HEK293 (cell line): ENCODE measurements around the gene TIGAR.

Experiments used
- EGR2 ChIP-seq: fragments of 450-650 bp; formaldehyde crosslinking; IDR thresholded peaks from 2 replicates; pipeline ENCODE4 v1.5.1; 2016; ENCODE audit warnings: low read depth, missing biosample characterization, missing genetic modification characterization
- GLIS2 ChIP-seq: fragments of 450-650 bp; formaldehyde crosslinking; IDR thresholded peaks from 2 replicates; pipeline ENCODE4 v1.5.1; 2016; ENCODE audit warnings: missing biosample characterization, missing genetic modification characterization
- HOXA7 ChIP-seq: sonication (generic); formaldehyde crosslinking; IDR thresholded peaks from 2 replicates; pipeline ENCODE4 v1.8.1; 2022; ENCODE audit warnings: missing genetic modification reagents, borderline replicate concordance
- KLF17 ChIP-seq: fragments of 450-650 bp; formaldehyde crosslinking; IDR thresholded peaks from 2 replicates; pipeline ENCODE4 v1.5.1; 2016; ENCODE audit warnings: missing biosample characterization, missing genetic modification characterization
- KLF9 ChIP-seq: fragments of 450-650 bp; formaldehyde crosslinking; IDR thresholded peaks from 2 replicates; pipeline ENCODE4 v1.5.1; 2016; ENCODE audit warnings: missing biosample characterization, missing genetic modification characterization, low read depth
- MEIS1 ChIP-seq: sonication (generic); formaldehyde crosslinking; IDR thresholded peaks from 2 replicates; pipeline ENCODE4 v1.8.1; 2022; ENCODE audit warnings: missing genetic modification reagents, mild to moderate bottlenecking, borderline replicate concordance
- PBX3 ChIP-seq: sonication (generic); formaldehyde crosslinking; IDR thresholded peaks from 2 replicates; pipeline ENCODE4 v1.8.1; 2022; ENCODE audit warnings: mild to moderate bottlenecking, moderate library complexity, missing genetic modification reagents
- REPIN1 ChIP-seq: fragments of 450-650 bp; formaldehyde crosslinking; IDR thresholded peaks from 2 replicates; pipeline ENCODE4 v1.5.1; 2017; ENCODE audit warnings: missing biosample characterization, missing genetic modification characterization, low read depth
- SCRT1 ChIP-seq: fragments of 450-650 bp; formaldehyde crosslinking; IDR thresholded peaks from 2 replicates; pipeline ENCODE4 v1.5.1; 2016; ENCODE audit warnings: missing biosample characterization, missing genetic modification characterization, borderline replicate concordance
- SP3 ChIP-seq: fragments of 450-650 bp; formaldehyde crosslinking; IDR thresholded peaks from 2 replicates; pipeline ENCODE4 v1.5.1; 2016; ENCODE audit warnings: missing biosample characterization, missing genetic modification characterization
- ZBTB11 ChIP-seq: fragments of 450-650 bp; formaldehyde crosslinking; conservative IDR thresholded peaks from 2 replicates; pipeline ENCODE4 v1.5.1; 2016; ENCODE audit warnings: low read depth, missing biosample characterization, missing genetic modification characterization
- ZEB2 ChIP-seq: fragments of 450-650 bp; formaldehyde crosslinking; IDR thresholded peaks from 2 replicates; pipeline ENCODE4 v1.5.1; 2016; ENCODE audit warnings: missing biosample characterization, missing genetic modification characterization
- ZNF10 ChIP-seq: fragments of 450-650 bp; formaldehyde crosslinking; IDR thresholded peaks from 2 replicates; pipeline ENCODE4 v1.5.1; 2017; ENCODE audit warnings: missing biosample characterization, missing genetic modification characterization
- ZNF138 ChIP-seq: fragments of 450-650 bp; formaldehyde crosslinking; IDR thresholded peaks from 2 replicates; pipeline ENCODE4 v1.5.1; 2016; ENCODE audit warnings: missing biosample characterization, missing genetic modification characterization, borderline replicate concordance
- ZNF175 ChIP-seq: fragments of 450-650 bp; formaldehyde crosslinking; IDR thresholded peaks from 2 replicates; pipeline ENCODE4 v1.5.1; 2016; ENCODE audit warnings: missing biosample characterization, missing genetic modification characterization
- ZNF202 ChIP-seq: fragments of 450-650 bp; formaldehyde crosslinking; IDR thresholded peaks from 2 replicates; pipeline ENCODE4 v1.5.1; 2016; ENCODE audit warnings: missing biosample characterization, missing genetic modification characterization, borderline replicate concordance
- ZNF23 ChIP-seq: fragments of 450-650 bp; formaldehyde crosslinking; IDR thresholded peaks from 2 replicates; pipeline ENCODE4 v1.5.1; 2016; ENCODE audit warnings: missing biosample characterization, missing genetic modification characterization, borderline replicate concordance
- ZNF311 ChIP-seq: fragments of 450-650 bp; formaldehyde crosslinking; IDR thresholded peaks from 2 replicates; pipeline ENCODE4 v1.5.1; 2017; ENCODE audit warnings: missing biosample characterization, missing genetic modification characterization, borderline replicate concordance
- ZNF391 ChIP-seq: fragments of 450-650 bp; formaldehyde crosslinking; IDR thresholded peaks from 2 replicates; pipeline ENCODE4 v1.5.1; 2016; ENCODE audit warnings: low read depth, missing biosample characterization, missing genetic modification characterization, borderline replicate concordance
- ZNF394 ChIP-seq: fragments of 450-650 bp; formaldehyde crosslinking; IDR thresholded peaks from 2 replicates; pipeline ENCODE4 v1.5.1; 2016; ENCODE audit warnings: missing biosample characterization, missing genetic modification characterization, mild to moderate bottlenecking, moderate library complexity, borderline replicate concordance
- ZNF404 ChIP-seq: fragments of 450-650 bp; formaldehyde crosslinking; IDR thresholded peaks from 2 replicates; pipeline ENCODE4 v1.5.1; 2017; ENCODE audit warnings: missing biosample characterization, missing genetic modification characterization
- ZNF518A ChIP-seq: fragments of 450-650 bp; formaldehyde crosslinking; conservative IDR thresholded peaks from 2 replicates; pipeline ENCODE4 v1.5.1; 2016; ENCODE audit warnings: low read depth, missing biosample characterization, missing genetic modification characterization
- ZNF530 ChIP-seq: fragments of 450-650 bp; formaldehyde crosslinking; IDR thresholded peaks from 2 replicates; pipeline ENCODE4 v1.5.1; 2016; ENCODE audit warnings: low read depth, missing biosample characterization, missing genetic modification characterization
- ZNF580 ChIP-seq: fragments of 450-650 bp; formaldehyde crosslinking; IDR thresholded peaks from 2 replicates; pipeline ENCODE4 v1.5.1; 2016; ENCODE audit warnings: missing biosample characterization, missing genetic modification characterization
- ZNF585B ChIP-seq: fragments of 450-650 bp; formaldehyde crosslinking; IDR thresholded peaks from 2 replicates; pipeline ENCODE4 v1.5.1; 2016; ENCODE audit warnings: missing biosample characterization, missing genetic modification characterization
- ZNF660 ChIP-seq: fragments of 450-650 bp; IDR thresholded peaks from 2 replicates; pipeline ENCODE4 v1.5.1; 2018; ENCODE audit warnings: missing biosample characterization, mild to moderate bottlenecking, missing genetic modification characterization
- ZNF76 ChIP-seq: fragments of 450-650 bp; formaldehyde crosslinking; IDR thresholded peaks from 2 replicates; pipeline ENCODE4; 2016; ENCODE audit warnings: low read depth, missing biosample characterization, missing genetic modification characterization, borderline replicate concordance
- ZNF777 ChIP-seq: fragments of 450-650 bp; formaldehyde crosslinking; IDR thresholded peaks from 2 replicates; pipeline ENCODE4 v1.5.1; 2017; ENCODE audit warnings: missing biosample characterization, missing genetic modification characterization, borderline replicate concordance

Gene TIGAR

GRCh38 chr12:4273652-4274395 lies 47.2 kb upstream of the TIGAR start, which contains the start of gene CCND2 (continued):
- TF ChIP-seq ZNF518A (tag by site-specific recombination) (no peak), GLIS2 (tag by site-specific recombination) (peak; percentile 97), SCRT1 (tag by site-specific recombination) (no peak), ZNF580 (tag by site-specific recombination) (peak; percentile 15; the same call in 1 of the 2 replicates), HOXA7 (CRISPR knock-in tag) (no peak), ZNF777 (tag by site-specific recombination) (0 out of 2 replicates have a peak, but pooled peaks have one; percentile 42), ZNF660 (tag by site-specific recombination) (no peak), SP3 (tag by site-specific recombination) (peak; percentile 85), ZNF23 (tag by site-specific recombination) (no peak), ZNF585B (tag by site-specific recombination) (no peak), ZNF138 (tag by site-specific recombination) (no peak), REPIN1 (tag by site-specific recombination) (0 out of 2 replicates have a peak, but pooled peaks have one; percentile 33), EGR2 (tag by site-specific recombination) (0 out of 2 replicates have a peak, but pooled peaks have one; percentile 34), ZNF202 (tag by site-specific recombination) (no peak), ZNF175 (tag by site-specific recombination) (no peak), MEIS1 (CRISPR knock-in tag) (no peak), ZNF404 (tag by site-specific recombination) (no peak), PBX3 (CRISPR knock-in tag) (no peak), KLF17 (peak; percentile 81), ZNF394 (tag by site-specific recombination) (0 out of 2 replicates have a peak, but pooled peaks have one; percentile 20), ZBTB11 (tag by site-specific recombination) (peak; percentile 69), ZEB2 (tag by site-specific recombination) (peak; percentile 93), ZNF391 (tag by site-specific recombination) (peak; percentile 85; the same call in 1 of the 2 replicates), ZNF311 (no peak), ZNF10 (tag by site-specific recombination) (peak; percentile 45; the same call in 1 of the 2 replicates), ZNF530 (tag by site-specific recombination) (no peak), ZNF76 (tag by site-specific recombination) (peak; percentile 46; the same call in 1 of the 2 replicates), KLF9 (tag by site-specific recombination) (peak; percentile 58; the same call in 1 of the 2 replicates)
